CD14-positive monocyte (primary cell): ENCODE measurements around the gene KLHL24. TPM values are rescaled to one million over a fixed set of nuclear protein-coding genes. Genes with fewer than 3 reads are reported as not detected.
"Not testable (repeated sequence)": the region's sequence is repeated elsewhere in the genome, so short reads cannot be mapped to it uniquely, and the experiment has no call there.

Experiments used
- DNase-seq, 3 donors: peaks; one replicate each; pipeline ENCODE4 v3.0.0-alpha.2; 2011 to 2022
- H2AFZ ChIP-seq: 2 replicates; pipeline ENCODE4 v1.6.0; 2012; ENCODE audit warnings: mild to moderate bottlenecking, low read depth, low read length, inconsistent platforms; ENCODE audit not compliant: insufficient read depth, poor library complexity, severe bottlenecking
- H3K27ac ChIP-seq, 2 donors: 1 replicate in 1 of 2; 2 replicates in 1 of 2; pipeline ENCODE4 v1.5.1; 2012 to 2013; ENCODE audit warnings: low read length in 2 of 2, control low read depth in 1 of 2, inconsistent platforms in 1 of 2, low read depth in 1 of 2, mild to moderate bottlenecking in 1 of 2
- H3K27me3 ChIP-seq, 2 donors: one replicate each; pipeline versions ENCODE4 v1.6.0 to v1.6.1; 2011 to 2013; ENCODE audit warnings: low read length in 2 of 2; ENCODE audit not compliant: control insufficient read depth in 2 of 2, insufficient read depth in 2 of 2
- H3K36me3 ChIP-seq, 2 donors: replicated peaks in 1 of 2; 1 replicate in 1 of 2; 2 replicates in 1 of 2; pipeline versions ENCODE4 v1.5.1 to v1.6.1; 2012 to 2013; ENCODE audit warnings: low read length in 2 of 2, control low read depth in 1 of 2, inconsistent platforms in 1 of 2, mild to moderate bottlenecking in 1 of 2; ENCODE audit not compliant: insufficient read depth in 2 of 2, control insufficient read depth in 1 of 2
- H3K4me1 ChIP-seq, 2 donors: 1 replicate in 1 of 2; 2 replicates in 1 of 2; pipeline versions ENCODE4 v1.5.1 to v1.6.1; 2012 to 2013; ENCODE audit warnings: low read length in 2 of 2, control low read depth in 1 of 2, inconsistent platforms in 1 of 2, mild to moderate bottlenecking in 1 of 2, moderate library complexity in 1 of 2; ENCODE audit not compliant: insufficient read depth in 2 of 2, control insufficient read depth in 1 of 2
- H3K4me2 ChIP-seq: replicated peaks from 2 replicates; pipeline ENCODE3; 2012; ENCODE audit warnings: low read length, moderate library complexity, mild to moderate bottlenecking; ENCODE audit not compliant: poor library complexity, severe bottlenecking; ENCODE audit errors: extremely low read depth
- H3K4me3 ChIP-seq, 3 experiments: fragments of 200-600 bp in 1 of 3; sonication (generic) in 1 of 3; replicated peaks in 1 of 3; 1 replicate in 2 of 3; 2 replicates in 1 of 3; pipeline ENCODE4 v1.5.1; 2011 to 2013; ENCODE audit warnings: low read length in 3 of 3, mild to moderate bottlenecking in 3 of 3, control low read depth in 2 of 3, low read depth in 2 of 3, inconsistent platforms in 1 of 3, moderate library complexity in 1 of 3
- H3K79me2 ChIP-seq: 2 replicates; pipeline ENCODE4 v1.6.0; 2012; ENCODE audit warnings: mild to moderate bottlenecking, control low read depth, inconsistent platforms, low read length, moderate library complexity; ENCODE audit not compliant: insufficient read depth
- H3K9ac ChIP-seq: 2 replicates; pipeline ENCODE4 v1.6.0; 2017; ENCODE audit warnings: low read length, mild to moderate bottlenecking; ENCODE audit not compliant: insufficient read depth, poor library complexity, severe bottlenecking
- H3K9me3 ChIP-seq, 2 donors: replicated peaks in 1 of 2; 1 replicate in 1 of 2; 2 replicates in 1 of 2; pipeline versions ENCODE4 v1.5.1 to v1.6.1; 2012 to 2013; ENCODE audit warnings: low read length in 2 of 2, control low read depth in 1 of 2; ENCODE audit not compliant: control insufficient read depth in 1 of 2, insufficient read depth in 1 of 2
- H4K20me1 ChIP-seq: 2 replicates; pipeline ENCODE4 v1.6.0; 2012; ENCODE audit warnings: mild to moderate bottlenecking, low read length, control low read depth, moderate library complexity; ENCODE audit not compliant: insufficient read depth
- H3K27ac Mint-ChIP-seq, 7 donors: one replicate each; pipeline ENCODE4 v1.8.0; 2020; ENCODE audit warnings: mild to moderate bottlenecking in 7 of 7, mixed read lengths in 7 of 7, moderate library complexity in 6 of 7, inconsistent platforms in 2 of 7
- H3K27me3 Mint-ChIP-seq, 3 donors: one replicate each; pipeline ENCODE4 v1.8.0; 2021 to 2022; ENCODE audit warnings: low read depth in 3 of 3, mild to moderate bottlenecking in 3 of 3, mixed read lengths in 3 of 3, moderate library complexity in 3 of 3, inconsistent platforms in 1 of 3
- H3K36me3 Mint-ChIP-seq, 2 donors: one replicate each; pipeline ENCODE4 v1.8.0; 2020; ENCODE audit warnings: mixed read lengths in 2 of 2, inconsistent platforms in 1 of 2, mild to moderate bottlenecking in 1 of 2
- H3K4me1 Mint-ChIP-seq: one replicate; pipeline ENCODE4 v1.8.0; 2020; ENCODE audit warnings: mild to moderate bottlenecking, mixed read lengths
- H3K4me3 Mint-ChIP-seq, 2 donors: one replicate each; pipeline ENCODE4 v1.8.0; 2020; ENCODE audit warnings: mild to moderate bottlenecking in 2 of 2, mixed read lengths in 2 of 2, moderate library complexity in 1 of 2
- H3K9me3 Mint-ChIP-seq, 7 donors: one replicate each; pipeline ENCODE4 v1.8.0; 2020 to 2022; ENCODE audit warnings: mixed read lengths in 7 of 7, mild to moderate bottlenecking in 6 of 7, moderate library complexity in 6 of 7, inconsistent platforms in 2 of 7
- WGBS: methylation state at CpG from one replicate; pipeline ENCODE4 v1.1.5; 2013; ENCODE audit warnings: missing lambda C conversion rate; ENCODE audit not compliant: insufficient coverage; 5-methylcytosine and 5-hydroxymethylcytosine counted together
- intact Hi-C, 2 donors: fragments of 100-400 bp; cut with micrococcal nuclease; formaldehyde crosslinking; loops; one replicate each; pipeline versions ENCODE4 v1.15.0 to v1.15.1; 2023
- polyA plus RNA-seq, 3 donors: library from polyadenylated mRNA; depleted of rRNA in 1 of 3; unstranded in 2 of 3; stranded (reverse) in 1 of 3; fragments of 300-500 nt in 2 of 3; fragments of >200 nt in 1 of 3; fragmentation: Illumina TruSeq in 2 of 3; gene quantifications; 1 replicate in 2 of 3; 2 replicates in 1 of 3; pipeline ENCODE4 v1.2.3, GENCODE V29; 2012 to 2021
- TF ChIP-seq, protein P1 (sequence below): fragments of 200-600 bp; IDR thresholded peaks from one replicate; pipeline ENCODE4 v1.8.0; 2022; ENCODE audit warnings: antibody characterized with exemption, mild to moderate bottlenecking

Gene KLHL24
- polyA plus RNA-seq, 3 donors: 24.1 to 31.7 (median 31.4) TPM

DNA sequence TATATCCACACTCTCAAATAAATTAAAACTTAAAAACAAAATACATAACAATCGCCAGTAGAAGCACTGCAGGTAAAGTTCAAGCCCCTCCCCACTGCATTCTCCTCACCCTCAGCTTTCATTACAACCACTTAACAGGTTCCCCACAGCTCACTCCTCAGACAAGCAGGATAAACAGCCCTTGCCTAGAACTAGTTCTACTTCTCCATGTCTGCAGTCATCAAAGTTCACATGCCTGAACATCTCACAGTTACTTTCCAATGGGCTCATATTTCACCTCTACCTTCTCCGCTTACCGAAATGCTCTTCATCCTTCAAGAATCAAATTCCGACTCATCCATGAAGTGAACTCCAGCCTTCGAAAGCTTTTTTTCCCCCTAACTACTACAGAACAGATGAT, 66.3 kb downstream of the KLHL24 start:
- intact Hi-C loops: no loop called here

GRCh38 chr3:183703892-183704291, 68.5 kb downstream of the KLHL24 start:
- peak overlapping the region in 2 of 7 donors; percentile 6 to 9 for H3K27ac Mint-ChIP-seq
- H3K4me2 ChIP-seq, H3K27ac ChIP-seq, H3K9ac ChIP-seq, H3K4me3 ChIP-seq, DNase-seq, H3K27me3 ChIP-seq, H3K27me3 Mint-ChIP-seq, H3K9me3 ChIP-seq, H3K4me3 Mint-ChIP-seq, H3K9me3 Mint-ChIP-seq, intact Hi-C loops, H2AFZ ChIP-seq, H3K36me3 ChIP-seq: not testable (repeated sequence)
- H3K36me3 Mint-ChIP-seq: peaks cover 9 to 17% of the 10 kb centered on the region in 2 donors
- 92% methylated on average over 2 of the region's 6 CpGs for WGBS
- Histone ChIP-seq H4K20me1 (peaks cover 93% of the 10 kb centered on the region), H3K4me1 (peaks cover 22% of the 10 kb centered on the region in 2 donors), H3K79me2 (peaks cover 100% of the 10 kb centered on the region)
- H3K4me1 Mint-ChIP-seq: peaks cover 38% of the 10 kb centered on the region

More for the DNA sequence above, 66.3 kb downstream of the KLHL24 start:
- no peak for DNase-seq
- H3K27me3 Mint-ChIP-seq: no peaks in the 10 kb centered on the region
- H3K79me2 ChIP-seq: peaks cover 93% of the 10 kb centered on the region
- H4K20me1 ChIP-seq: peaks cover 73% of the 10 kb centered on the region
- H3K36me3 Mint-ChIP-seq: peaks cover 9 to 17% of the 10 kb centered on the region in 2 donors
- 98% methylated on average over 4 of the region's 5 CpGs for WGBS
- no peak overlapping the region for H3K4me3 ChIP-seq
- no peak overlapping the region for H3K27ac ChIP-seq
- peaks cover 0 to 8% of the 10 kb centered on the region in 2 donors for H3K36me3 ChIP-seq
- H3K9me3 ChIP-seq: no peaks in the 10 kb centered on the region
- H3K9me3 Mint-ChIP-seq: no peaks in the 10 kb centered on the region
- peaks cover 49% of the 10 kb centered on the region for H3K4me1 Mint-ChIP-seq
- H3K27me3 ChIP-seq: no peaks in the 10 kb centered on the region
- TF ChIP-seq, protein P1, sequence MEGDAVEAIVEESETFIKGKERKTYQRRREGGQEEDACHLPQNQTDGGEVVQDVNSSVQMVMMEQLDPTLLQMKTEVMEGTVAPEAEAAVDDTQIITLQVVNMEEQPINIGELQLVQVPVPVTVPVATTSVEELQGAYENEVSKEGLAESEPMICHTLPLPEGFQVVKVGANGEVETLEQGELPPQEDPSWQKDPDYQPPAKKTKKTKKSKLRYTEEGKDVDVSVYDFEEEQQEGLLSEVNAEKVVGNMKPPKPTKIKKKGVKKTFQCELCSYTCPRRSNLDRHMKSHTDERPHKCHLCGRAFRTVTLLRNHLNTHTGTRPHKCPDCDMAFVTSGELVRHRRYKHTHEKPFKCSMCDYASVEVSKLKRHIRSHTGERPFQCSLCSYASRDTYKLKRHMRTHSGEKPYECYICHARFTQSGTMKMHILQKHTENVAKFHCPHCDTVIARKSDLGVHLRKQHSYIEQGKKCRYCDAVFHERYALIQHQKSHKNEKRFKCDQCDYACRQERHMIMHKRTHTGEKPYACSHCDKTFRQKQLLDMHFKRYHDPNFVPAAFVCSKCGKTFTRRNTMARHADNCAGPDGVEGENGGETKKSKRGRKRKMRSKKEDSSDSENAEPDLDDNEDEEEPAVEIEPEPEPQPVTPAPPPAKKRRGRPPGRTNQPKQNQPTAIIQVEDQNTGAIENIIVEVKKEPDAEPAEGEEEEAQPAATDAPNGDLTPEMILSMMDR: no peak
- H3K27ac Mint-ChIP-seq: peak overlapping the region in 1 of 7 donors; percentile 18
- no peak overlapping the region for H2AFZ ChIP-seq
- H3K4me2 ChIP-seq: no peak overlapping the region
- H3K4me1 ChIP-seq: peaks cover 26 to 30% of the 10 kb centered on the region in 2 donors
- no peak overlapping the region for H3K9ac ChIP-seq
- no peak overlapping the region for H3K4me3 Mint-ChIP-seq
